Chondrocyte (in vitro differentiated cells): Measurements from ENCODE around the gene BTBD8. TPM values are rescaled to one million over a fixed set of nuclear protein-coding genes. Genes with fewer than 3 reads are reported as not detected.

Experiments used
- DNase-seq: peaks from one replicate; pipeline ENCODE4 v3.0.0; 2021; ENCODE audit warnings: mixed read lengths, low spot score
- H3K27ac Mint-ChIP-seq: one replicate; pipeline ENCODE4 v1.8.0; 2021; ENCODE audit warnings: mild to moderate bottlenecking, moderate library complexity, mixed read lengths; ENCODE audit not compliant: unreplicated experiment
- H3K27me3 Mint-ChIP-seq: 2 replicates; pipeline ENCODE4 v1.8.0; 2021; ENCODE audit warnings: low read depth, mixed read lengths
- H3K36me3 Mint-ChIP-seq: 2 replicates; pipeline ENCODE4 v1.8.0; 2021; ENCODE audit warnings: low read depth, mixed read lengths
- H3K4me1 Mint-ChIP-seq: 2 replicates; pipeline ENCODE4 v1.8.0; 2021; ENCODE audit warnings: low read depth, mild to moderate bottlenecking, mixed read lengths
- H3K4me3 Mint-ChIP-seq: one replicate; pipeline ENCODE4 v1.8.0; 2021; ENCODE audit warnings: mild to moderate bottlenecking, moderate library complexity, mixed read lengths; ENCODE audit not compliant: unreplicated experiment
- H3K9me3 Mint-ChIP-seq: 2 replicates; pipeline ENCODE4 v1.8.0; 2021; ENCODE audit warnings: low read depth, mixed read lengths
- CTCF ChIP-seq: fragments of 200-600 bp; sonication (generic); IDR thresholded peaks from 2 replicates; pipeline ENCODE4 v1.5.0; 2021; ENCODE audit warnings: antibody characterized with exemption, mild to moderate bottlenecking, moderate library complexity
- total RNA-seq: library from RNA; stranded (reverse); gene quantifications from 3 replicates; pipeline ENCODE4 v1.2.1, GENCODE V29; 2021

Gene BTBD8
- total RNA-seq, 1 donor from 2014 or later, result 2.3 TPM

- Mint-ChIP-seq H3K9me3 (no peaks in the 10 kb centered on the region), H3K36me3 (no peaks in the 10 kb centered on the region), H3K27ac (no peak overlapping the region), H3K4me3 (no peak overlapping the region), H3K27me3 (no peaks in the 10 kb centered on the region), H3K4me1 (peaks cover 6% of the 10 kb centered on the region)
- no peak for DNase-seq
- TF ChIP-seq CTCF, result no peak
Measured at GRCh38 chr1:92038695-92039346, 41.3 kb upstream of the BTBD8 start.

GRCh38 chr1:92040971-92041370, 39.2 kb upstream of the BTBD8 start:
- TF ChIP-seq CTCF, result no peak
- H3K27ac Mint-ChIP-seq, result no peak overlapping the region
- no peaks in the 10 kb centered on the region for H3K9me3 Mint-ChIP-seq
- no peak for DNase-seq
- no peak overlapping the region for H3K4me3 Mint-ChIP-seq
- H3K27me3 Mint-ChIP-seq, result no peaks in the 10 kb centered on the region
- no peaks in the 10 kb centered on the region for H3K36me3 Mint-ChIP-seq
- H3K4me1 Mint-ChIP-seq, result peaks cover 6% of the 10 kb centered on the region

GRCh38 chr1:92043621-92044020, 36.5 kb upstream of the BTBD8 start:
- no peak for DNase-seq
- H3K27me3 Mint-ChIP-seq, result no peaks in the 10 kb centered on the region
- TF ChIP-seq CTCF, result no peak
- no peak overlapping the region for H3K27ac Mint-ChIP-seq
- no peaks in the 10 kb centered on the region for H3K9me3 Mint-ChIP-seq
- no peaks in the 10 kb centered on the region for H3K36me3 Mint-ChIP-seq
- no peaks in the 10 kb centered on the region for H3K4me1 Mint-ChIP-seq
- no peak overlapping the region for H3K4me3 Mint-ChIP-seq

GRCh38 chr1:92045766-92046495, 34.2 kb upstream of the BTBD8 start:
- Mint-ChIP-seq H3K27ac (no peak overlapping the region), H3K27me3 (no peaks in the 10 kb centered on the region), H3K36me3 (no peaks in the 10 kb centered on the region), H3K9me3 (no peaks in the 10 kb centered on the region), H3K4me1 (no peaks in the 10 kb centered on the region), H3K4me3 (no peak overlapping the region)
- TF ChIP-seq CTCF, result no peak
- DNase-seq, result no peak

- DNase-seq, result no peak
- H3K9me3 Mint-ChIP-seq, result no peaks in the 10 kb centered on the region
- no peaks in the 10 kb centered on the region for H3K4me1 Mint-ChIP-seq
- H3K27me3 Mint-ChIP-seq, result peaks cover 4% of the 10 kb centered on the region
- TF ChIP-seq CTCF, result no peak
- H3K36me3 Mint-ChIP-seq, result no peaks in the 10 kb centered on the region
- H3K27ac Mint-ChIP-seq, result no peak overlapping the region
- H3K4me3 Mint-ChIP-seq, result no peak overlapping the region
Measured at GRCh38 chr1:92051948-92052347, 28.2 kb upstream of the BTBD8 start.
